Body of pancreas (tissue), 4 donors: Measurements from ENCODE around the gene ARHGAP15. TPM values are rescaled to one million over a fixed set of nuclear protein-coding genes. Genes with fewer than 3 reads are reported as not detected.

Experiments
- ATAC-seq: fragments of 150-250 bp; one replicate; pipeline ENCODE4 v1.9.1; 2016
- DNase-seq, 4 donors: peaks; one replicate each; pipeline ENCODE4 v3.0.0-alpha.2; 2019
- H3K27ac ChIP-seq, 4 donors: fragments of 200-600 bp; sonication (generic); 1 replicate in 3 of 4; 2 replicates in 1 of 4; pipeline versions ENCODE4 v1.5.1 to v1.6.1; 2016 to 2019; ENCODE audit warnings: mild to moderate bottlenecking in 1 of 4, mixed read lengths in 1 of 4, moderate library complexity in 1 of 4
- H3K27me3 ChIP-seq, 2 donors: fragments of 200-600 bp; sonication (generic); one replicate each; pipeline ENCODE4 v1.6.0; 2016; ENCODE audit warnings: mild to moderate bottlenecking in 1 of 2
- H3K36me3 ChIP-seq, 2 donors: fragments of 200-600 bp; sonication (generic); replicated peaks in 1 of 2; 2 replicates each; pipeline ENCODE4 v1.5.1; 2016; ENCODE audit warnings: low read depth in 2 of 2; ENCODE audit not compliant: insufficient read depth in 1 of 2
- H3K4me1 ChIP-seq: fragments of 200-600 bp; sonication (generic); one replicate; pipeline ENCODE4 v1.6.0; 2016
- H3K4me3 ChIP-seq, 2 donors: fragments of 200-600 bp; sonication (generic); 1 replicate in 1 of 2; 2 replicates in 1 of 2; pipeline ENCODE4 v1.5.1; 2016 to 2019
- H3K9me3 ChIP-seq, 3 donors: fragments of 200-600 bp; sonication (generic); 1 replicate in 2 of 3; 2 replicates in 1 of 3; pipeline ENCODE4 v1.5.1; 2016
- POLR2A ChIP-seq, 3 donors: fragments of 450-650 bp; IDR thresholded peaks; one replicate each; pipeline ENCODE4 v1.6.1; 2016; ENCODE audit warnings: antibody characterized with exemption in 3 of 3, mild to moderate bottlenecking in 2 of 3
- WGBS, 2 donors: methylation state at CpG; one replicate each; pipeline ENCODE4 v1.1.5; 2017; 5-methylcytosine and 5-hydroxymethylcytosine counted together
- intact Hi-C: fragments of 100-400 bp; cut with DNase I; formaldehyde crosslinking; loops from one replicate; pipeline ENCODE4 v1.15.1; 2023
- total RNA-seq, 2 donors: library from RNA; depleted of rRNA; stranded (reverse); fragments of >200 nt; gene quantifications; one replicate each; pipeline ENCODE4 v1.1.0, GENCODE V29; 2016
- TF ChIP-seq, protein P1 (sequence below), 7 experiments: fragments of 450-650 bp in 4 of 7; fragments of 200-600 bp in 3 of 7; sonication (generic) in 3 of 7; IDR thresholded peaks; one replicate each; pipeline ENCODE4 v1.5.1; 2016 to 2019; ENCODE audit warnings: antibody characterized with exemption in 7 of 7

The ARHGAP15 gene
- total RNA-seq, 2 donors from 2014 or later, result 1.3 TPM; not detected in 1

GRCh38 chr2:143160732-143161707 lies 31.8 kb downstream of the ARHGAP15 start:
- H3K4me3 ChIP-seq, result no peak overlapping the region
- no peaks in the 10 kb centered on the region for H3K9me3 ChIP-seq
- no peaks in the 10 kb centered on the region for H3K27me3 ChIP-seq
- no peaks in the 10 kb centered on the region for H3K36me3 ChIP-seq
- intact Hi-C loops, result no loop called here
- no peak for ATAC-seq
- 54 to 59% methylated on average over 8 of the region's 8 CpGs for WGBS, 2 donors
- TF ChIP-seq, protein P1, sequence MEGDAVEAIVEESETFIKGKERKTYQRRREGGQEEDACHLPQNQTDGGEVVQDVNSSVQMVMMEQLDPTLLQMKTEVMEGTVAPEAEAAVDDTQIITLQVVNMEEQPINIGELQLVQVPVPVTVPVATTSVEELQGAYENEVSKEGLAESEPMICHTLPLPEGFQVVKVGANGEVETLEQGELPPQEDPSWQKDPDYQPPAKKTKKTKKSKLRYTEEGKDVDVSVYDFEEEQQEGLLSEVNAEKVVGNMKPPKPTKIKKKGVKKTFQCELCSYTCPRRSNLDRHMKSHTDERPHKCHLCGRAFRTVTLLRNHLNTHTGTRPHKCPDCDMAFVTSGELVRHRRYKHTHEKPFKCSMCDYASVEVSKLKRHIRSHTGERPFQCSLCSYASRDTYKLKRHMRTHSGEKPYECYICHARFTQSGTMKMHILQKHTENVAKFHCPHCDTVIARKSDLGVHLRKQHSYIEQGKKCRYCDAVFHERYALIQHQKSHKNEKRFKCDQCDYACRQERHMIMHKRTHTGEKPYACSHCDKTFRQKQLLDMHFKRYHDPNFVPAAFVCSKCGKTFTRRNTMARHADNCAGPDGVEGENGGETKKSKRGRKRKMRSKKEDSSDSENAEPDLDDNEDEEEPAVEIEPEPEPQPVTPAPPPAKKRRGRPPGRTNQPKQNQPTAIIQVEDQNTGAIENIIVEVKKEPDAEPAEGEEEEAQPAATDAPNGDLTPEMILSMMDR (IDR thresholded peaks at IDR 0.05), result no peak
- no peak for TF ChIP-seq POLR2A (IDR thresholded peaks at IDR 0.05)
- no peak for DNase-seq
- no peak overlapping the region for H3K27ac ChIP-seq
- no peaks in the 10 kb centered on the region for H3K4me1 ChIP-seq

- Histone ChIP-seq H3K9me3 (no peaks in the 10 kb centered on the region), H3K27ac (no peak overlapping the region), H3K4me1 (no peaks in the 10 kb centered on the region), H3K36me3 (no peaks in the 10 kb centered on the region), H3K4me3 (no peak overlapping the region), H3K27me3 (no peaks in the 10 kb centered on the region)
- intact Hi-C loops, result no loop called here
- peak; percentile 23 to 58 (median 46) for DNase-seq
- TF ChIP-seq, protein P1 (IDR thresholded peaks at IDR 0.05), result peak; percentile 15 to 64 (median 50)
- TF ChIP-seq POLR2A (IDR thresholded peaks at IDR 0.05), result no peak
- WGBS, 2 donors, result 23 to 28% methylated on average over 12 of the region's 12 CpGs
- ATAC-seq, result peak; percentile 74
Measured at GRCh38 chr2:143162123-143162837, 33.1 kb downstream of the ARHGAP15 start.

DNA sequence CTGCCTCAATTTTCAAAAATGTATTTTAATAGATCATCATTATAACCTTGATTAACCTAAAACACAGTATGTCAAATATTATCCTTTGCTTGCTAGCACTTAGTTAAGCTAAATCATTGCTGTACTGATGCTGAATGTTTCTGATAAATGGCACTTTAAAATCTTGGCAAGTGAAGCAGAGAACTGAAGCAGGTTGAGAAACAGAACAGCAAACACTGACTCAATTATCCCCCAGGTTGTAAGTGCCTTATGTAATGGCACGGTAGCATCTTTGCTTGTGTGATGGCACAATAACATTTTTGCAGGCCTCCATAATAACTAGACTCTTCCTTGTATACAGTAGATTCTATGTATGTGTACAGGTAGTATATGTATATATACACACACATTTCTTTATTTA lies 33.8 kb downstream of the ARHGAP15 start:
- intact Hi-C loops, result no loop called here
- 31 to 53% methylated on average over 1 of the region's 1 CpG for WGBS, 2 donors

DNA sequence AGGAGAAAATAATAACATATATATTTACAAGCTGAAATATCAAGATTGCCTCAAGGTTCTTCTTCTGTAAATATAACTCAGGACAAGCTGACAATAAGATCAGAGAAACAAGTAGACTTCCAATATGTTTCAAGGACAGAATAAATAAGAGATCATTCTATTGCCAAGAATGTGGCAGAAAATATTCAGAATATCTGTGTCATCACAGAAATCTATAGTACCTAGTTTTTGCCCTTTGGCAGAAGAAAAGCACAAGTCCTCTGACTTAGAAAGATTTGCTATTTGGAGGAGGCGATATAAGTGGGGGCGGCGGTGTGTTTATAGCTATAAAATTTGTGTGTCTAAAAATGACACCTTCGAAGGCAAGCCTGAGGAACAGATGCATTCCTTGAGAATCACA lies 34.3 kb downstream of the ARHGAP15 start:
- Histone ChIP-seq H3K36me3 (no peaks in the 10 kb centered on the region), H3K4me3 (no peak overlapping the region), H3K4me1 (no peaks in the 10 kb centered on the region), H3K27me3 (no peaks in the 10 kb centered on the region), H3K27ac (no peak overlapping the region), H3K9me3 (no peaks in the 10 kb centered on the region)
- WGBS, 2 donors, result 71 to 84% methylated on average over 4 of the region's 4 CpGs
- DNase-seq, result no peak
- intact Hi-C loops, result no loop called here
- ATAC-seq, result no peak
- TF ChIP-seq POLR2A (IDR thresholded peaks at IDR 0.05), result no peak
- TF ChIP-seq, protein P1 (IDR thresholded peaks at IDR 0.05), result no peak

More for the DNA sequence above, 33.8 kb downstream of the ARHGAP15 start:
- no peak overlapping the region for H3K27ac ChIP-seq
- ATAC-seq (no peak), DNase-seq (no peak)
- no peaks in the 10 kb centered on the region for H3K27me3 ChIP-seq
- H3K36me3 ChIP-seq, result no peaks in the 10 kb centered on the region
- H3K4me3 ChIP-seq, result no peak overlapping the region
- no peaks in the 10 kb centered on the region for H3K9me3 ChIP-seq
- no peak for TF ChIP-seq POLR2A (IDR thresholded peaks at IDR 0.05)
- TF ChIP-seq, protein P1 (IDR thresholded peaks at IDR 0.05), result no peak
- H3K4me1 ChIP-seq, result no peaks in the 10 kb centered on the region
